Urothelium cell line (cell line): ENCODE data around the gene ADSS1.

Source experiments
- DNase-seq: peaks from one replicate; pipeline ENCODE4 v3.0.0; 2011; ENCODE audit warnings: low spot score, mixed read lengths
- FAIRE-seq: peaks from 2 replicates; lab custom pipeline; 2011; peaks lifted over from hg19 to GRCh38; lab: Jason Lieb, UNC

Gene ADSS1

GRCh38 chr14:104712881-104713734, 10.9 kb upstream of the ADSS1 start:
- FAIRE-seq (no peak), DNase-seq (no peak)

- FAIRE-seq (no peak), DNase-seq (no peak)
These were observed 10.0 kb upstream of the ADSS1 start for GRCh38 chr14:104714066-104714465.

GRCh38 chr14:104714681-104715080, 9.3 kb upstream of the ADSS1 start:
- DNase-seq (no peak), FAIRE-seq (no peak)

GRCh38 chr14:104715416-104715815, 8.6 kb upstream of the ADSS1 start:
- DNase-seq: no peak

GRCh38 chr14:104715871-104716270, 8.2 kb upstream of the ADSS1 start:
- FAIRE-seq (no peak), DNase-seq (no peak)

More at GRCh38 chr14:104715416-104715815, 8.6 kb upstream of the ADSS1 start:
- FAIRE-seq: no peak

GRCh38 chr14:104717137-104717536, 6.9 kb upstream of the ADSS1 start:
- FAIRE-seq: no peak
- no peak for DNase-seq

GRCh38 chr14:104717646-104718045, 6.4 kb upstream of the ADSS1 start:
- no peak for DNase-seq
- no peak for FAIRE-seq

GRCh38 chr14:104718147-104718546, 5.9 kb upstream of the ADSS1 start:
- no peak for DNase-seq
- no peak for FAIRE-seq

- no peak for FAIRE-seq
These were observed 5.2 kb upstream of the ADSS1 start for GRCh38 chr14:104718871-104719270.

GRCh38 chr14:104719343-104719742, 4.7 kb upstream of the ADSS1 start:
- DNase-seq (no peak), FAIRE-seq (no peak)

More at GRCh38 chr14:104718871-104719270, 5.2 kb upstream of the ADSS1 start:
- DNase-seq: no peak

- DNase-seq (no peak), FAIRE-seq (no peak)
These were observed 2.3 kb upstream of the ADSS1 start for GRCh38 chr14:104721505-104722431.

GRCh38 chr14:104722938-104723650, 935 bp upstream of the ADSS1 start:
- DNase-seq: no peak
- no peak for FAIRE-seq

GRCh38 chr14:104724407-104724980, 465 bp downstream of the ADSS1 start:
- FAIRE-seq (no peak), DNase-seq (no peak)

GRCh38 chr14:104724981-104725771, 1.1 kb downstream of the ADSS1 start:
- FAIRE-seq (no peak), DNase-seq (peak; percentile 20)

GRCh38 chr14:104725772-104726548, 1.9 kb downstream of the ADSS1 start:
- DNase-seq (no peak), FAIRE-seq (no peak)

GRCh38 chr14:104726600-104727451, 2.8 kb downstream of the ADSS1 start:
- no peak for DNase-seq

GRCh38 chr14:104728631-104729030, 4.6 kb downstream of the ADSS1 start:
- DNase-seq (no peak), FAIRE-seq (no peak)

More at GRCh38 chr14:104726600-104727451, 2.8 kb downstream of the ADSS1 start:
- FAIRE-seq: no peak
